ENCODE data around the gene UFC1.

Gene UFC1

GRCh38 chr1:161164901-161165610 is 11.3 kb downstream of the UFC1 start:
- H3K9ac ChIP-seq (ENCODE audit: low read depth, low read length, poor library complexity) = no peak overlapping the region
- H2BK12ac ChIP-seq (ENCODE audit: low read length) = no peak overlapping the region
- no peak overlapping the region for H3K18ac ChIP-seq (ENCODE audit: low read length)
- no peaks in the 10 kb centered on the region for H3K27me3 ChIP-seq (ENCODE audit: control insufficient read depth in 3 of 3, insufficient read depth in 3 of 3, low read depth in 1 of 3, low read length in 3 of 3)
- no peak overlapping the region for H4K91ac ChIP-seq (ENCODE audit: low read depth, low read length, poor library complexity)
- no peak for DNase-seq (ENCODE audit: low spot score)
- no peak overlapping the region for H4K8ac ChIP-seq (ENCODE audit: low read depth, low read length)
- no peak overlapping the region for H2AK5ac ChIP-seq (ENCODE audit: low read depth, low read length)
- H2BK15ac ChIP-seq (ENCODE audit: low read length) = no peak overlapping the region
- H3K4me3 ChIP-seq (ENCODE audit: low read length in 2 of 2) = peak overlapping the region in 1 of 2 donors; percentile 67
- H3K27ac ChIP-seq (replicated peaks; ENCODE audit: low read length) = no peak overlapping the region
- no peak overlapping the region for H3K4ac ChIP-seq (ENCODE audit: low read length)
- H3K14ac ChIP-seq (ENCODE audit: low read length) = no peak overlapping the region
- H2BK120ac ChIP-seq (ENCODE audit: low read depth, low read length) = no peak overlapping the region
- peaks cover 36 to 58% of the 10 kb centered on the region in 2 donors for H3K36me3 ChIP-seq (replicated peaks in 1 of 2; ENCODE audit: control insufficient read depth in 2 of 2, insufficient read depth in 2 of 2, low read length in 2 of 2)
- peaks cover 6 to 7% of the 10 kb centered on the region in 2 donors for H3K4me1 ChIP-seq (ENCODE audit: control insufficient read depth in 2 of 2, insufficient read depth in 1 of 2, low read depth in 1 of 2, low read length in 2 of 2)
- peak overlapping the region; percentile 30 for H2BK5ac ChIP-seq (ENCODE audit: low read length)
- no peak overlapping the region for H3K4me2 ChIP-seq (ENCODE audit: insufficient read depth, low read length, poor library complexity, severe bottlenecking)
- H3K79me1 ChIP-seq (ENCODE audit: low read depth, low read length) = peaks cover 7% of the 10 kb centered on the region
- H3K9me3 ChIP-seq (replicated peaks in 1 of 2; ENCODE audit: control insufficient read depth in 2 of 2, insufficient read depth in 1 of 2, low read depth in 1 of 2, low read length in 2 of 2) = no peaks in the 10 kb centered on the region
- H3K23ac ChIP-seq (ENCODE audit: low read depth, low read length, poor library complexity) = no peak overlapping the region
- no peak overlapping the region for H2AFZ ChIP-seq (ENCODE audit: low read length)
- no CpG with 5 or more reads among the region's 14 CpGs for WGBS, 2 donors (ENCODE audit: extremely low coverage in 2 of 2, insufficient read length in 2 of 2, insufficient replicate concordance in 1 of 2)

DNA sequence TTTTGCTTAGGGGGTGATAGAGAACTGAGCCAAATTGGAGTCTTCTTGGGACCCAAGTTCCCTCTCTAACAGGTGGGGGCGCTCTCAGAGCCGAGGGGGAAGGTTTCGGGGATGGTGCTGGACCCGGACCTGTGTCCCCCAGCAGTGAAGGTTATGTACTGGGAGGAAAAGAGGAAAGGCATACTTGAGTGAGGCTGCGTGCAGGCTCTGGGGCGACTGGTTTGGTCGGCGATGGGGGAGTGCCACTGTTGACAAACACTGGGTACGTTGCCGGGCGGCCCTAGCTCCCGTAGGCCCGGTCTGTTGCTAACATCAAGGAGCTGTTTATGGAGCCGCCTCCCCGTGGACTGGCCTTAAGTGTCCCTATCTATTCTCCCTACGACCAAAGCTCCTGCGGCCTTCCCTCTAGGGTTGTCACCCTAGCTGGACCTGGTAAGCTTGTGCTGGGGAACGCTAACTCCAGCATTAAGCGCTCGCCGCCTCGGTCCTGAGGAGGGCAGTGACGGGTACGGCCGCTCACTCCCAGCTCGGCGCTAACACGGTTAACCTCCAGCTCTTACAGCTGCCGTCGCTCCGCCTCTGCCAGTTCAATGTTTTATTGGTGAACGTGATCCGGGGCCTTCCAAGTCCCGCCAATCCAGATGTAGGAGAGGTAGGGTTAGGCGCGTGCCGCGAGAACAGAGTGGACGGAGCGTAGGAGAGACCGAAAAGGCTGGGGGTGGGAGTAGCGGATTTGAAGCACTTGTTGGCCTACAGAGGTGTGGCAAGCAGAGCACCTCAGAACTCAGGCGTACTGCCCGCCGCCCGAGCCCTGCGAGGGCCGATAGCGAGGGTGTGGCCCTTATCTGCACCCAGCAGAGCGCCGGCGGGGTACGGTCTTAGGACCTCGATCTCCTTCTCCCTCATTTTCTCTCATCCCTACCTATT is 12.2 kb downstream of the UFC1 start, which contains the start of gene PPOX:
PPOX (plus strand) TSS at position 685 of the 927 bp plus-strand sequence. CDS start 422 bp downstream, outside the sequence.
- H3K23ac ChIP-seq (ENCODE audit: low read depth, low read length, poor library complexity) = peak within 1 kb of the TSS; percentile 96
- DNase-seq (ENCODE audit: low spot score) = peak; percentile 94
- peaks cover 40 to 61% of the 10 kb centered on the region in 2 donors for H3K36me3 ChIP-seq (replicated peaks in 1 of 2; ENCODE audit: control insufficient read depth in 2 of 2, insufficient read depth in 2 of 2, low read length in 2 of 2)
- no peak within 1 kb of the TSS for H2BK120ac ChIP-seq (ENCODE audit: low read depth, low read length)
- WGBS, 2 donors (ENCODE audit: extremely low coverage in 2 of 2, insufficient read length in 2 of 2, insufficient replicate concordance in 1 of 2) = no CpG with 5 or more reads among the region's 54 CpGs
- no peaks in the 10 kb centered on the region for H3K27me3 ChIP-seq (ENCODE audit: control insufficient read depth in 3 of 3, insufficient read depth in 3 of 3, low read depth in 1 of 3, low read length in 3 of 3)
- no peak within 1 kb of the TSS for H4K8ac ChIP-seq (ENCODE audit: low read depth, low read length)
- peaks cover 3 to 4% of the 10 kb centered on the region in 2 donors for H3K4me1 ChIP-seq (ENCODE audit: control insufficient read depth in 2 of 2, insufficient read depth in 1 of 2, low read depth in 1 of 2, low read length in 2 of 2)
- H4K91ac ChIP-seq (ENCODE audit: low read depth, low read length, poor library complexity) = no peak within 1 kb of the TSS
- H2AK5ac ChIP-seq (ENCODE audit: low read depth, low read length) = peak within 1 kb of the TSS; percentile 61
- H3K4me3 ChIP-seq (ENCODE audit: low read length in 2 of 2) = peak within 1 kb of the TSS; percentile 67 to 86
- H2BK12ac ChIP-seq (ENCODE audit: low read length) = no peak within 1 kb of the TSS
- peaks cover 3% of the 10 kb centered on the region for H3K79me1 ChIP-seq (ENCODE audit: low read depth, low read length)
- peak within 1 kb of the TSS; percentile 74 for H3K27ac ChIP-seq (replicated peaks; ENCODE audit: low read length)
- H3K4ac ChIP-seq (ENCODE audit: low read length) = no peak within 1 kb of the TSS
- H2BK5ac ChIP-seq (ENCODE audit: low read length) = peak within 1 kb of the TSS; percentile 72
- peak within 1 kb of the TSS; percentile 86 for H3K18ac ChIP-seq (ENCODE audit: low read length)
- peak within 1 kb of the TSS; percentile 91 for H3K9ac ChIP-seq (ENCODE audit: low read depth, low read length, poor library complexity)
- peak within 1 kb of the TSS; percentile 84 for H2AFZ ChIP-seq (ENCODE audit: low read length)
- no peak within 1 kb of the TSS for H2BK15ac ChIP-seq (ENCODE audit: low read length)
- H3K4me2 ChIP-seq (ENCODE audit: insufficient read depth, low read length, poor library complexity, severe bottlenecking) = peak within 1 kb of the TSS; percentile 100
- no peaks in the 10 kb centered on the region for H3K9me3 ChIP-seq (replicated peaks in 1 of 2; ENCODE audit: control insufficient read depth in 2 of 2, insufficient read depth in 1 of 2, low read depth in 1 of 2, low read length in 2 of 2)
- H3K14ac ChIP-seq (ENCODE audit: low read length) = peak within 1 kb of the TSS; percentile 1

- Histone ChIP-seq H3K4me2 (ENCODE audit: insufficient read depth, low read length, poor library complexity, severe bottlenecking) (peak overlapping the region; percentile 100), H3K9me3 (replicated peaks in 1 of 2; ENCODE audit: control insufficient read depth in 2 of 2, insufficient read depth in 1 of 2, low read depth in 1 of 2, low read length in 2 of 2) (no peaks in the 10 kb centered on the region), H3K9ac (ENCODE audit: low read depth, low read length, poor library complexity) (peak overlapping the region; percentile 91), H3K4me3 (ENCODE audit: low read length in 2 of 2) (peak overlapping the region; percentile 67 to 86), H3K4ac (ENCODE audit: low read length) (no peak overlapping the region), H3K36me3 (replicated peaks in 1 of 2; ENCODE audit: control insufficient read depth in 2 of 2, insufficient read depth in 2 of 2, low read length in 2 of 2) (peaks cover 44 to 62% of the 10 kb centered on the region in 2 donors), H2AFZ (ENCODE audit: low read length) (peak overlapping the region; percentile 75), H3K18ac (ENCODE audit: low read length) (peak overlapping the region; percentile 86), H2BK12ac (ENCODE audit: low read length) (no peak overlapping the region), H3K27me3 (ENCODE audit: control insufficient read depth in 3 of 3, insufficient read depth in 3 of 3, low read depth in 1 of 3, low read length in 3 of 3) (no peaks in the 10 kb centered on the region), H4K8ac (ENCODE audit: low read depth, low read length) (no peak overlapping the region), H2BK15ac (ENCODE audit: low read length) (no peak overlapping the region), H3K4me1 (ENCODE audit: control insufficient read depth in 2 of 2, insufficient read depth in 1 of 2, low read depth in 1 of 2, low read length in 2 of 2) (peaks cover 3 to 4% of the 10 kb centered on the region in 2 donors), H2BK5ac (ENCODE audit: low read length) (peak overlapping the region; percentile 72), H4K91ac (ENCODE audit: low read depth, low read length, poor library complexity) (no peak overlapping the region), H2AK5ac (ENCODE audit: low read depth, low read length) (peak overlapping the region; percentile 61), H2BK120ac (ENCODE audit: low read depth, low read length) (no peak overlapping the region), H3K23ac (ENCODE audit: low read depth, low read length, poor library complexity) (peak overlapping the region; percentile 96), H3K27ac (replicated peaks; ENCODE audit: low read length) (peak overlapping the region; percentile 62), H3K79me1 (ENCODE audit: low read depth, low read length) (peaks cover 2% of the 10 kb centered on the region), H3K14ac (ENCODE audit: low read length) (peak overlapping the region; percentile 1)
- no CpG with 5 or more reads among the region's 33 CpGs for WGBS, 2 donors (ENCODE audit: extremely low coverage in 2 of 2, insufficient read length in 2 of 2, insufficient replicate concordance in 1 of 2)
- no peak for DNase-seq (ENCODE audit: low spot score)
Observed at GRCh38 chr1:161166669-161167548, 13.1 kb downstream of the UFC1 start.
